HG03378 (cell line): Measurements from ENCODE around the gene POP4.
A peak's percentile ranks its signal among the peaks of the same experiment; 100 is the strongest.
"Not testable (repeated sequence)": the region's sequence is repeated elsewhere in the genome, so short reads cannot be mapped to it uniquely, and the experiment has no call there.

Experiments used
- ATAC-seq: cut with Tn5 transposase; IDR thresholded peaks from one replicate; pipeline ENCODE4 v1.9.1; 2021; ENCODE audit warnings: mild to moderate bottlenecking, moderate library complexity; ENCODE audit not compliant: unreplicated experiment

POP4 gene

DNA sequence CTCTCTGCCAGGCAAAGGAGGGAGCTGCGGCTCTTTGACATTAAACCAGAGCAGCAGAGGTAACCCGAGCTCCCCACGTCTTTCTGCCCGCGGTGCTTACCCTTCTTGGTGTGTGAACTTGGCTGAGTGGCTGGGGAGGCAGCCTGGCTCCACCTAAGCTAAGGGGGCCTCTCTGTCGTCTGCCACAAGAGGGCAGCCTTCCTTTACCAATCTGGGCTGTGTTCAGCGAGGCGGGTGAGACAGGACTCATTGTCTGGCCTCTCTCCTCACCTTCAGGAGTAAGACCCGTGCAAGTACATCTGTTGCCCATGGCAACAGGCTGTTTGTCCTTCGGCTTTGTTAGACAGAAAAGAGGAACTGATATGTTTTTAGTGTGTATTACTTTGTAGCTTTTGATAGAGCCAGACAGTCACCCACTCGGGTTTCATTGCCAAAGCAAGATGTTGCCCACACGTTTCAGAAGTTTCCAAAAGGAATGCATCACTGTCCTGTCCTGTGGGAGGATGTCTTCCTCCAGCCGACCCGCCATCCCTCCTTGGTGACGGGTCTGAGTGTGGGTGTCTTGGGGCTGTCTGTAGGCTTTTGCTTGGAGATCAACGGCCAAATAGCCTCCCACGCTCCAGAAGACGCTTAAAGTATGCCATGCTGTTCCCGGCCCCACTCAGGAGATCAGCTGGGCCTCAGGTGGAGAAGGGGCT is 4.6 kb downstream of the POP4 start:
- peak; percentile 73 for ATAC-seq

DNA sequence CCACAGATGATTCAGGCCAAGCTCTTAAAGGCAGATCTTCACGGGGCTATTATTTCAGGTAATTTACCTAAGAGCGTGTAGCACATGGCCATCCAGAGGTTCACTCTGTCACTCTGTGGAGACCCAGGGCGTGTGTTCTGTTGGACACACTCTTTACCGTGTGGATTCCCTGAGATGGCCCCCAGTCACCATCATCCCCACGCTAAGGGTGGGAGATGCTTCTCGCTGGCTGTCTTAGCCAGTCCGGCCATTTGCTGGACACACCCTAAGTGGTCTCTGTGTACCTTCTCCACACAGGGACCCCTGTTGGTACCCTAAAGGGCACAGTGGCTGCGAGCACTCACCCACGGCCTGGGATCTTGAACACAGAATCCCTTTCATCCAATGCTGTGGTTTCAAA is 6.0 kb downstream of the POP4 start:
- no peak for ATAC-seq

DNA sequence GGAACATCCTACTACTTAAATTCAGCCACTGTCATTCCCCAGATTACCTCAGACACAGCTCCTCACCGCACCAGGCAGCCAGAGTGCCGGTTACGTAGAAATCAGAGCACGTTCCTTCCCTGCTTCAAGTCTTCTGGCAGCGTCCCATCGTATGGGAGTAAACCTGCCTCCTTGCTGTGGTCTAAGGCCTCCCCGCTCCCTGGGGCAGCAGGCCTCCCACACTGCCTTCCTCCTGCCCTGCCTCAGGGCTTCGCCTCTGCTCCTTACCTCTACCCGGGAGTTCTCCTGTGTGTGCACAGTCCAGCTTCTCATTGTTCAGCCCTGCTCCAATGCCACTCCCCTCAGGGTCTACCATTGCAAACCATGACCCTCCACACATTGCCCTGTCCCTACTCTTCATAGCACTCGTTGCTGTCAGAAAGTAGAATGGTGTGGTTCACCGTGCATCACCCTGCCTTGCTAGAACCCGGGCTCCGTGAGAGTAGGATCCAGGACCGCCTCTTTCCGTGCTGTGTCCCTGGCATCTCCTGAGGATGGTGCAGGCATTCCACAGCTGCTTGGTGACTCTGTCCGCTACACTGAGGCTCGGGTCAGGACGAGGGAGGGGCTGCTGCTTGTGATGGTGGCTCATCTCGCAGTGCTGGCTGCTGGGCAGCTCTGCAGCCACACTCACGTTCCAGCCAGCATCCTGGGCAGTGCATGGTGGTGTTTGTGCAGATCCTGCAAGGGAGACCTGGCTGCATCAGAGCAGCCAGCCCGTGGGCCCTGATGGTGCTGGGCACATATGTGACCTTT is 6.9 kb downstream of the POP4 start:
- no peak for ATAC-seq

DNA sequence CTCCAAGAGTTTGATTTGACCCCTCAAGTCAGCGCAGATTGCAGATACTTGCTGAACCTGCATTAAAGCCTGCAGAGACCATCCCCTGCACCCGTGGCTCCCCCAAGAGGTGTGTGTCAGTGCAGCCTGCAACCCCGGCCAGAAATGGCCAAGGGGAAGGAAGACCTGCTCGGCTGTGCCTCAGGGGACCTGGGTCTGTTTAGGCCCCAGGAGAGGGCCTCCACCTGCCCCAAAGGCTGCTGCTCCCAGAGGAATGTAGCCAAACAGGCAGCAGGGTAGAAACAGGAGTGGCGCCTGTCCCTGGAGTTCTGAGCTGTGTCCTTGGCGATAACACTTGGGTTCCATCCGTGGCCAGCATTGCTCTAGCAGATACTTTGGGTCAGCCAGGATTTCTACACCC is 8.0 kb downstream of the POP4 start:
- no peak for ATAC-seq

DNA sequence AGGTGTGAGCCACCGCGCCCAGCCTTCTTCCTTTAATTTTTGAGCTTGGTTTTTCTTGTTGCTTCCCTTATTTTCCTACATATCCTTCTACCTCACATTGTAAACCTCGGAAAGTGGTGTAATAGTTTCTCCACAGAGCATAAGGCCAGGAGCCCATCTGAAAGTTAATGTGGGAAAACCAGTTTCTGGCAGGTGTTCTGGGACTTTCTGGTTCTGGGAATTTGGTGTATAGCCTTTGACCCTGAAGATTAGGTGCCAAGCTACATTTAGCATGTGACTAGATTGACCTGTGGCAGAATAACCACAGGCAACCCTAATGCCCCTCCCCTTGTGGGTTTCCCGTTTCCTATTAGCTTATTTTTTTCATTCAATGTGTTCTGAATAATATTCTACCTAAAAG is 8.7 kb downstream of the POP4 start:
- ATAC-seq = no peak

DNA sequence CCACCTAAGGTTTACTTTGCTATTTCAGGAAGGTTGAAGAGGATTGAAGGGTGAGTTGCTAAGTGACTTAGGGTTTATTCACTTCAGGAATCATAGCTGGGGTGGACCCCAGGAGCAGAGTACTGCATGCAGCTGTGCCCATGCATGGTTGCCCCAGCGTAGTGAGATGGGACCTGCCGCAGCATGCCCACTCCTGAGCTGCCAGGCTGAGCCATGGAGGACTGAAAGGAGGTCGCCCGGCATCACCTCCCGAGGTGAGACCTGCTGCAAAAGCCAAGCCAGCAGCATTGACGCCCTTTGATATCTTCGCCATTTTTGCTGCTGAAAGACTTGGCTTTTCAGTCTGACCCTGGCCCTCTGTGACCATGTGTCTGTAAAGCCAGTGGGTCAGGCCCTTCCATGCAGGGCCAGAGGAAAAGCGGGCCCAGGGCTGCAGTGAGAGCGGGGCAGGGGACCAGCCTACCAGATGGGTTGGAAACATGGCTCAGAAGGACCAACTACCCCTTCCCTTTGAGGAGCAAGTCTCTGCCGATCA is 9.9 kb downstream of the POP4 start:
- ATAC-seq = no peak

DNA sequence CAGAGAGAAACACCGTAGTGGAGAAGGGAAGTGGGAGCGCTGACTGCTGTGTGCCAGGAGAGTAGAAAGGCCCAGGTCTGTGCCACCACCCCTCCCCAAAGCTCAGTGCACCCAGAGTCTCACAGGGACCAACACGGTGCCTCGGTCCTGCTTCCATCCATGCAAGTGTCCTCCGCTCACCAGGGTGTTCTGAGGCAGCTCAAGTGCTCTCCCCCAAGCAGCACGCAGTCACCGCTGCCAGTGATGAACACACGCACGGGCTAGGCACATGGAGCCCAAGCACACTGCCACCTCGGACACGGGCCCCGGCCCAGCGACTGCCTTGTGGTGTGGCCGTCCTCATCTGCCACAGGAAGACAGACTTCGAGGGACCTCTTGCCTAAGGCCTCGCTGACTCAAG is 10.5 kb downstream of the POP4 start:
- no peak for ATAC-seq

DNA sequence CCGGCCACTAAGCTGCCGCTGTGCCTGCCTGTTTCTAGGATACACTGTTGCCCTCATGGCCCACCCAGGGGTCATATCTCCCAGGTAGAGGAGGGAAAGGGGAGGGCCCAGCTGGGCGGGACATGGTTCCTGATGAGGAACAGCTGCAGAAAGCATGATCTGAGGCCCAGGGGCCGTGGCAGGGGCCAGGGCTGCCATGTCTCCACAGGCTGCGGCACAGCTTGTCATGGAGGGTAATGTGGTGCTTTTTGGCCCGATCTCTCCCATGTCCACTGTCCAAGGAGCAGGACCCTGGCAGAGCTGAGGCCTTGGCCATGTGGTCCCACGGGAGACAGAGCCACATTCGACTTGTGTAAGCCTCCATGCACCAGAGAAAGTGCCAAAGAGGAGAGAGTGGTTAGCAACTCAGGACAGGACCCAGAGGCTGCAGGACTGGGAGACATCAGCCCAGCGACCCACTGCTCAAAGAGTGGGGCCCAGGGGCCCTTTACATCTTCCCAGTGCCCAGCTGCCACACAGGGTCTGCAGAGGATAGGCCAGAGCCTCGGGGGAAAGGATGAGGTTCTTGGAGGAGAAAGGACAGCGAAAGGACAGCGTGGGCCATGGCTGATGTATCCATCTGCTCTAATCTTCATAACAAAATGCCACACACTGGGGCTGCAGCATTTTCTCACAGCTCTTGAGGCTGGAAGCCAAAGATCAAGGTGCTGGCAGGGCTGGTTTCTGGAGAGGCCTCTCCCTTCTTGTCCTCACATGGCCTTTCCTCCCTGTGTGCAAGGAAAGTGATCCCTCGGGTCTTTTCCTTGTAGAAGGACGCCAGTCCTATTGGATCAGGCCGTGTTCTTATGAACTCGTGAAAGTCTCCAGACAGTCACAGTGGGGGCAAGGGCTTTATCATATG is 11.5 kb downstream of the POP4 start:
- no peak for ATAC-seq

DNA sequence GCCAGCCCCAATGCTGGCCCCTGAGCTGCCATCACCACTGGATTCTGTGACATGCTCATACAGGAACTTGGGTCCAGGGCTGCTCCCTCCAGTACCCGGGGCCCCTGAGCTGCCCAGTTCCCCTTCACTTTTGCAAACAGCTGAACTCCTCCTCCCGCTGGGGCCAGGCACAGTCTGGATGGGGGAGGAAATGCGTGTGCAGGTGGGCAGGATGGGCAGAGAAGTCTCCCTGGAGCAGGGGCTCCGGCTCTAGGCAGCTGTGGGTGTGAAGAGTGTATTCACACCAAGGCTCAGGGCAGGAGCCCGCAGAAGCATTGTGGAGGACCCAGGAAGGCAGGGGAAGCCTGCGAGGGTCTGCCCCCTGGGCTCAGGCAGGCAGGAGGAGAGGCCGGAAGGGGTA is 12.4 kb downstream of the POP4 start:
- ATAC-seq = no peak

DNA sequence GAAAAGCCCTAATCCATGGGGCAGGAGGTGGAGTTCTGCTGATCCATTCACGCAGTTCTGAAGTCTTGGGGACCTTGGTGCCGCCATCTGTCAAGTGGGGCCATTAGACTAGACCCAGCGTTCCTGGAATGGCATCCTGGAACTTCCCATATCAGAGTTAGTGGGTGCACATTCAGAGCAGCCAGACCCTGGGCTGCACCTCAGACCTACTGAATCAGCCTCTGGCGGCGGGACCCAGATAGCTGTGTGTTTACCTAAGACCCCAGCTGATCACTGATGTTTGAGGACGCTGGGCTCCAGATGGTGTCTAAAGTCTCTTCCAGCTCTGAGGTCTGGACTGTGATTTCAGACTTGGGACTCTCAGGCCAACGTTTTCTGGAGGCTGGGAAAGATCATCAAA is 12.8 kb downstream of the POP4 start:
- no peak for ATAC-seq

DNA sequence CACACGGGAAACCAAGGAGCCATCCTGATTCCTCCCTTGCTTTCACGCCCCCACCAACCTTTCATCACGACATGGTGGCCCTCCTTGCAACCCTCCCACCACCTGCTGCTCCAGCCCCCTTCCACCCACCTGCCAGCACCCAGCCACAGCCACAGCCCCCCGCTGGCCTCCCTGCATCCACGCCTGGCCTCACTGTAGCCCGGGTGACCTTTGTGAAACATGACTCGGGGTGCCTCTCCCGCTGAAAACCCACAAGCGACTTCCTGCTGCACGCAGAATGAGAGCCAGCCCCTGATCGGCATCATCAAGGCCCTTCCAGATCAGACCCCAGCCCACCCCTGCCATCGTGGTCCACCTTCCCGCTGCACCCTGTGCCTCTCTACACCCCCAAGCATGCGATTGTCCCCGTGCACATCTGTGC is 14.9 kb downstream of the POP4 start:
- no peak for ATAC-seq

DNA sequence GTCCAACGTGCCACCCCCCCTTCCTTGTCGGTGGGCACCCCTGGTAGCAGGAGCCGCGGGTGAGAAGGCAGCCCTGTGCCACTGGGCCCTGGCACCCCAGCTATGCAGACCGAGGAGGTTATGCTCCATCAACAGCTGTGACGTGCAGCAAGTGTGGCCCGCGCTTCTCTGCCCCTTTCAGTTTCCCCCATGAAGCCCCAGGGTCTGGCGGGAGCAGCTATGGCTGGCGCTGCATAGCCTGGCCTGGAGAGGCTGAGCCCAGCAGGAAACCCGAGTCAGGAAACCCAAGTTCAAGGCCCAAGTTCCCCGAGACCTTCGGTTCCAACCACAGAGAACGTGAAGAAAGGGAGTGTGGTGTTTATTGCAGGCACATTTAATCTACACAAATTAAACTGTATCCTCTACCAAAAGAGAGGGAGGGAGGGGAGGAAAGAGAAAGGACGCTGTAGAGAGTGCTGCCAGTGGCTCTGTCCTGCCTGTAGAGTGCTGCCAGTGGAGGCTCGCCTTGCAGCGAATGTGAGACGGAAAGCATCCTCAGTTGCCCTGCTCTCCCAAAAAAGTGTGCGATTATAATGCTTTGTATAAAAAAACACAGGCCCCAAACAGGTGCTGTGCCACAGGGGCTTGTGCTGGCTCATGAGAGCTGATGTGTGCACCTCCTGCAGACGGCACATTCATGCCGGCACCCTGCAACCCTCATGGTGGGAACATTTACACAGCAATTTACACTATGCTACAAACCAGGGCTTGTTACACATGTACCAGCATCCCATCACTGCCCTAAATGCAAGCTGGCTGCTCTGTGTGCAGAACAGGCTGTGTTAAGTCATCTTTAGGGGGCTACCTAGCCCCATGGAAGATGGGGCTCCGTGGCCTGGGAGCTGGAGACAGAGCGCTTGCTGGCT is 16.3 kb downstream of the POP4 start:
- ATAC-seq = no peak

DNA sequence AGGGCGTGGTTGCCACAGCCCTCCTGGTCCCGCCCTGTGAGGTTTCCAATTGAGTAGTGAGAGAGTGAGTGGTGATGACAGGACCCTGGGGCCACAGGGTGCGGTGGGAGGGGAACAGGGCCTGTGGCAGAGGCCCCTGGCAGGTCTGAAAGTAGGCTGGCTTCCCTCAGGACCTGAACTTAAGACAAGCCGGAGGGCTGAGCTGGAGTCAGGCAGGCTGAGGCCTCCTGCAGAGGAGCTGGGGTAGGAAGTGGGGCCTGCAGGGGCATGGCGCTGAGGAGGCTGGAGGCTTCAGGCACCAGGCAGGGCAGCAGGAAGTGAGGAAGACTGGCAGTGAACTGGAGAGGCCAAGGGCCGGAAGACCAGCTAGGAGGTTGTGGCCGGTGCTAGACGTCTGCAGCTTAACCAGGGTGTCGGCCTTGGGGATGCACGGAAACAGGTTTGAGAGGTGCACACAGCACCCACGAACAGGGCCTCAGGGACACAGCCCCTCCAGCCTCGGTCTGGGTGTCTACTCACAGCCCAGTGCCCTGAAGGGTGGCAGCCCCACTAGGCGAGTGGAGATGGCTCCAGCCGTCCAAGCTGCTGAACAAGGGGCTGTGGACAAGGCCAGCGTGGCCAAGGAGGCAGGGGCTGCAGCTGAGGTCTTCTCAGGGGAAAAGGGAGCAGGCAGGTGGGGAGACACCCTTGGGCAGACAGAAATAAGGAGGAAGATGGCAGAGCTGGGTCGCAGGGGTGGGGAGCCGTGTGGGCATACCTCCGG is 17.8 kb downstream of the POP4 start:
- no peak for ATAC-seq

DNA sequence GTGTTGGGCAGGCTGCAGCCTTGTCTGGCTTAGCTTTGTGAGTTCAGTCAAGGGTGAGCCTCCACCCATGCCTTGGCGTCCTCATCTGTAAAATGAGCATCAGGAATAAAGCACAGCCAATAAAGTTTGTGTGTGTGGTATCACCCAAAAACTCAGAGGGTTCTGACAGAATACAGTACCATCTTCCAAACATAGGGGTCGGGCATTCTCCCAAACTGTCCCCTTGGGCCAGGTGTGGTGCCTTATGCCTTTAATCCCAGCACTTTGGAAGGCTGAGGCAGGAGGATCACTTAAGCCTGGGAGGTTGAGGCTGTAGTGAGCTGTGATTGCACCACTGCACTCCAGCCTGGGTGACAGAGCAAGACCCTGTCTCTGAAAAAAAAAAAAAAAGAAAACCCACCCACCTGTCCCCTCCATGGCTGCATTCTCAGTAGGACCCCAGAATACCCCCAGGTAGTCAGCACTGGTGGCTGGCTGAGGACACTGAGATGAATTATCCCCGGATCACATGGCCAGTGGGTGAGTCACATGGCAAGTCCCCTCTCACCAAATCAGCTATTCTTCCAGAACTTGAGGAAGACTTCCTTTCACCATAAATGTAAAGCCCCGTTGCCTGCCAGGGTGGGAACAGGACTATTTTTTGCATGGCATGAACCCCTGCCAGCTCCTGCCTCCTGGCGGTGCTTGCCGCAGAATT is 18.6 kb downstream of the POP4 start:
- no peak for ATAC-seq

DNA sequence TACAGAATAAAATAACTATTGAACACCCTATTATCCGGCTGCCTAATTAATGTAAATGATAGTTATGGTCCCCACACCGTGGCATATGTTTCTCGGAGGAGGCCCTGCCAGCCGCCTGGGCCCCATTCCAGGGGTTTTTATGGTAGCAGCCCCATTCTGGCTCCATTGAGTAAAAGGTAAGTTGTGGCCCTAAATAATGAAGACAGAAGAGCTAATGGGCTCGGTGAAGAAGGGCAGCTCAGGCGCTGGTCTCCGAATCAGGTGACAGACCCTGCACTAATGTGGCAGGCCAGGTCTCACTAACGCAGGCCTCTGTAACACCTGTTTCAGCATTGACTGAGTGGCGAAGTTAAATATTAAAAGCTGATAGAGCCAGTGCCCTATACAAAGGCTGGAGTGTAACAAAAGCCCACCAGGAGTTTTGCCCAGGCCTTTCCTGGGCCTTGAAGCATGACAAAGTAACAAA is 19.1 kb downstream of the POP4 start:
- ATAC-seq = no peak

DNA sequence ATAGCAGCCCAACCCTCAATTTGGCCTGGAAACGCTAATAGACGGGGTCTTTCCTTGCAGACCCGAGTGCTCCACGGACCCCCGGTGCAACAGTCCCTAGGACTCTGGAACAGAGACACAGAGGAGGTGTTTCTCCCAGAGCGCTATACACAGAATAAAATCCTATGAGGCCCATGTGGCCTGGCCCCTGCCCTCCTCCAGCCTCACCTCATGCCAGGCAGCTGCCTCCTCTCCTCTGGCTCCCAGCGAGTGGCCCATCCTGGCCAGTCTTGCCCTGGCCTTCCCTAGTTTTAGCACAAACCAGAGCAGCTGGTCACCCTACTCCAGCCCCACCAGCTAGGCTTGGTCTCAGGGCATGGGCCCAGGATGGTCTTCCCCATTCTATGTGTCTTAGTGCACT is 20.3 kb downstream of the POP4 start:
- ATAC-seq = no peak

DNA sequence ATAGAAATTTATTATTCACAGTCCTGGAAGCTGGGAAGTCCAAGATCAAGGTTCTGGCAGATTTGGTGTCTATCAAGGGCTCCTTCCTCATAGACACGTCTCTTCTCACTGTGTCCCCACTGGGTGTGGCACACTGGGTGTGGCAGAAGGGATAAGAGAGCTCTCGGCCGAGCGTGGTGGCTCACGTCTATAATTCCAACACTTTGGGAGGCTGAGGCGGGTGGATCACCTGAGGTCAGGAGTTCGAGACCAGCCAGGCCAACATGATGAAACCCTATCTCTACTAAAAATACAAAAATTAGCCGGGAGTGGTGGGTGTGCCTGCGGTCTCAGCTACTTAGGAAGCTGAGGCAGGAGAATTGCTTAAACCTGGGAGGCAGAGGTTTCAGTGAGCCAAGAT is 20.7 kb downstream of the POP4 start:
- not testable (repeated sequence) for ATAC-seq

DNA sequence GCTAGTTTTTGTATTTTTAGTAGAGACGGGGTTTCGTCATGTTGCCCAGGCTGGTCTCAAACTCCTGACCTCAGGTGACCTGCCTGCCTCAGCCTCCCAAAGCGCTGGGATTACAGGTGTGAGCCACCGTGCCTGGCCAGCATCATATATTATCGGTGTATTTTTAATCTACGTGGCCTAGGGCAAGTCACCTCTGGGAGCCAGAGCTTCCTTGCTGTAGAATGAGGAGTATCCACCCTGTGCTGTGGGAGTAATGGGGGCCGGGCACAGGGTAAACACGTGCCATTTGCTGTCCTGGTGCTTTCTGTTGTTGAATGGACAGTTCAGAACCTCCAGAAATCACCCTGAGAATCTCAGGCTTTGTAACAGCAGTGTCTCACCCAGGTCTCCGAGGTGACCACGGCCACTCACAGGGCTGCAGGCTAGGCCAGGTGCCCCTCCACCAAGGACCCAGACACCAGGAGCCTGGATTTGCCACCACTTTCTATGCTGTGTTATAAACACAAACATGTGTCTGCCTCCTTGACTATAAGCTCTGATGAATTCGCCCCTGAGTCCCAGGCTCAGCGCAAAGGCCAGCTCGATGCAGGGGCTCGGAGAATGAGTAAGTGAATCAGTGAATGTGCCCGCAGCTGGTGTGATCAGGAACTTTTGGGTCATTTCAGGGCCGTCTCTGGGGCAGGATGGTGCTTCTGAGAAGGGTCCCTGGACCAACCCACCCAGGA is 22.7 kb downstream of the POP4 start:
- no peak for ATAC-seq
